Prostate gland (tissue), 2 donors: ENCODE results near the gene CTNNA3. TPM values are rescaled to one million over a fixed set of nuclear protein-coding genes. Genes with fewer than 3 reads are reported as not detected.

ENCODE experiments used
- DNase-seq: peaks from one replicate; pipeline ENCODE4 v3.0.0-alpha.2; 2019; ENCODE audit warnings: low spot score
- H3K27ac ChIP-seq, 2 donors: fragments of 200-600 bp; sonication (generic); 2 replicates each; pipeline ENCODE4 v1.5.1; 2017 to 2019
- H3K27me3 ChIP-seq: fragments of 200-600 bp; sonication (generic); replicated peaks from 2 replicates; pipeline ENCODE4 v1.5.1; 2019; ENCODE audit not compliant: insufficient read depth
- H3K36me3 ChIP-seq, 2 donors: fragments of 200-600 bp; sonication (generic); 1 replicate in 1 of 2; 2 replicates in 1 of 2; pipeline versions ENCODE4 v1.5.1 to v1.8.1; 2017 to 2019
- H3K4me1 ChIP-seq: fragments of 200-600 bp; sonication (generic); replicated peaks from 2 replicates; pipeline ENCODE4 v1.5.1; 2019
- H3K4me3 ChIP-seq, 2 donors: fragments of 200-600 bp; sonication (generic); 2 replicates each; pipeline ENCODE4 v1.5.1; 2017 to 2019
- H3K9me3 ChIP-seq: fragments of 200-600 bp; sonication (generic); 2 replicates; pipeline ENCODE4 v1.5.1; 2017
- CTCF ChIP-seq, 4 experiments: fragments of 200-600 bp in 2 of 4; fragments of 450-650 bp in 2 of 4; sonication (generic) in 2 of 4; IDR thresholded peaks; 1 replicate in 3 of 4; 2 replicates in 1 of 4; pipeline ENCODE4 v1.5.1; 2016 to 2019; ENCODE audit warnings: antibody characterized with exemption in 4 of 4, mild to moderate bottlenecking in 2 of 4, moderate library complexity in 2 of 4
- POLR2A ChIP-seq: fragments of 450-650 bp; IDR thresholded peaks from one replicate; pipeline ENCODE4 v1.6.1; 2016; ENCODE audit warnings: antibody characterized with exemption, mild to moderate bottlenecking
- POLR2AphosphoS5 ChIP-seq: sonication (generic); formaldehyde crosslinking; IDR thresholded peaks from one replicate; pipeline ENCODE4 v1.6.1; 2017; ENCODE audit warnings: antibody characterized with exemption
- WGBS: methylation state at CpG from one replicate; pipeline ENCODE4 v1.1.5; 2018; 5-methylcytosine and 5-hydroxymethylcytosine counted together
- intact Hi-C: fragments of 100-400 bp; cut with DNase I; formaldehyde crosslinking; loops from one replicate; pipeline ENCODE4 v1.14.2; 2022
- total RNA-seq, 2 donors: library from RNA; depleted of rRNA; stranded (reverse); fragments of >200 nt; gene quantifications; one replicate each; pipeline ENCODE4 v1.1.0, GENCODE V29; 2016

Gene CTNNA3
- total RNA-seq, 2 donors from 2014 or later, result 0.27 to 7.2 TPM

GRCh38 chr10:67599597-67599996, 96.4 kb downstream of the CTNNA3 start:
- no peaks in the 10 kb centered on the region for H3K9me3 ChIP-seq
- H3K27ac ChIP-seq, result no peak overlapping the region

GRCh38 chr10:67596641-67597040, 99.4 kb downstream of the CTNNA3 start:
- no peaks in the 10 kb centered on the region for H3K9me3 ChIP-seq
- TF ChIP-seq CTCF (IDR thresholded peaks at IDR 0.05), result no peak
- TF ChIP-seq POLR2A, result no peak
- no peak for TF ChIP-seq POLR2AphosphoS5
- DNase-seq, result no peak
- no peaks in the 10 kb centered on the region for H3K27me3 ChIP-seq
- H3K36me3 ChIP-seq, result no peaks in the 10 kb centered on the region
- H3K4me3 ChIP-seq, result no peak overlapping the region
- no peak overlapping the region for H3K27ac ChIP-seq
- intact Hi-C loops, result no loop called here
- no peaks in the 10 kb centered on the region for H3K4me1 ChIP-seq

More at GRCh38 chr10:67599597-67599996, 96.4 kb downstream of the CTNNA3 start:
- intact Hi-C loops, result no loop called here
- H3K27me3 ChIP-seq, result no peaks in the 10 kb centered on the region
- H3K36me3 ChIP-seq, result no peaks in the 10 kb centered on the region
- no peak overlapping the region for H3K4me3 ChIP-seq
- no peak for DNase-seq
- no peaks in the 10 kb centered on the region for H3K4me1 ChIP-seq
- TF ChIP-seq POLR2AphosphoS5 (no peak), CTCF (IDR thresholded peaks at IDR 0.05) (no peak), POLR2A (no peak)

- no peak overlapping the region for H3K27ac ChIP-seq
- 89% methylated on average over 2 of the region's 2 CpGs for WGBS
- H3K9me3 ChIP-seq, result no peaks in the 10 kb centered on the region
- no peak overlapping the region for H3K4me3 ChIP-seq
- TF ChIP-seq POLR2A (no peak), CTCF (IDR thresholded peaks at IDR 0.05) (no peak), POLR2AphosphoS5 (no peak)
- no peaks in the 10 kb centered on the region for H3K4me1 ChIP-seq
- intact Hi-C loops, result no loop called here
- DNase-seq, result no peak
- no peaks in the 10 kb centered on the region for H3K27me3 ChIP-seq
- H3K36me3 ChIP-seq, result no peaks in the 10 kb centered on the region
Measured at GRCh38 chr10:67587771-67588170, 108.2 kb downstream of the CTNNA3 start.

- intact Hi-C loops, result no loop called here
- no peaks in the 10 kb centered on the region for H3K4me1 ChIP-seq
- 87% methylated on average over 1 of the region's 1 CpG for WGBS
- no peaks in the 10 kb centered on the region for H3K27me3 ChIP-seq
- no peak for TF ChIP-seq POLR2AphosphoS5
- no peak for TF ChIP-seq CTCF (IDR thresholded peaks at IDR 0.05)
- TF ChIP-seq POLR2A, result no peak
- no peaks in the 10 kb centered on the region for H3K9me3 ChIP-seq
- no peak overlapping the region for H3K4me3 ChIP-seq
- no peak overlapping the region for H3K27ac ChIP-seq
- no peak for DNase-seq
- no peaks in the 10 kb centered on the region for H3K36me3 ChIP-seq
Measured at GRCh38 chr10:67575532-67575931, 120.5 kb downstream of the CTNNA3 start.

- intact Hi-C loops, result no loop called here
- no peaks in the 10 kb centered on the region for H3K27me3 ChIP-seq
- no peak for DNase-seq
- H3K4me3 ChIP-seq, result no peak overlapping the region
- H3K36me3 ChIP-seq, result no peaks in the 10 kb centered on the region
- no peaks in the 10 kb centered on the region for H3K9me3 ChIP-seq
- WGBS, result 95% methylated on average over 1 of the region's 1 CpG
- TF ChIP-seq POLR2A (no peak), POLR2AphosphoS5 (no peak), CTCF (IDR thresholded peaks at IDR 0.05) (no peak)
- no peak overlapping the region for H3K27ac ChIP-seq
- H3K4me1 ChIP-seq, result no peaks in the 10 kb centered on the region
Measured at GRCh38 chr10:67573484-67573883, 122.5 kb downstream of the CTNNA3 start.
